Measurements from ENCODE around the gene MRNIP. TPM values are rescaled to one million over a fixed set of nuclear protein-coding genes. Genes with fewer than 3 reads are reported as not detected.

MRNIP gene
- total and polyA plus RNA-seq, 10 donors: 34.9 to 107 (median 49.4) TPM

DNA sequence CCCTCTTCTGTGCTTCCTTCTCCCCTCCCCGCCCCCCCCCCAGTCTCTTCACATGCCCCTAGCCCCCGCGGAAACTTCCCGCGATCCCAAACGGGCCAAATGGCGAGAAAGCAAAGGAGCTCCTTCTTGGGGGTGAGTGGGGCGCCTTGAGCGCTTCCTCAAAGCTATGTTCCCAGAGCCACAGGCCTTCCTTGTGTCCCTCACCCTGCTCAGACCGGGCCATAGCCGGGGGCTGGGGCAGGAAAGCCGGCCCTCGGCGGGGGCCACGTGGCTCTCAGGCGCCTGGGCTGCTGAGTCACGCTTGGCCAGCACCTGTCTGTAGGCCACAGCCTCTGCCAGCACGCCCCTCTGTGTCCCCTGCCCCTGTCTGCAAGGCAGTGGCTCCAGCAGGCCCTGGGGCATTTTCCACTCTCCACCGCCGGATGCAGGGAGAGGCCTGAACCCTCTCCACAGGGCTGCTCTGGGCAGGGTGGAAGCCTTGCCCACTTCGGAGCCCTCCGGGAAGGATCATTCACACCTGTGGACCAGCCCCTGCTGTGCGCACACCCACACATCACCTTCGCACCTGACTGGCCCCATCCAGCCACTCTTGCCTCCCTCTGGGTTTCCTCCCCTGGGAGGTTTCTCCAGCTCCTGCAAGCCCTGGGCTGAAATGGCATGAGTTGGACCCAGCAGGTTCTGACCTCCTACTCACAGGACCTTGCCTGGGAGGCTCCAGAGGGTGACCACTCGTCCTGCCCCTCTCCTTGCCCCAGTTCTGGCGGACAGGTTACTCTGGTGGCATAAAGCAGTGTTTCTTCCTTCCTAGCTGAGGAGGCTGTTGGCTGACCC lies 39.1 kb downstream of the MRNIP start:
- Histone ChIP-seq H3K27ac (peak overlapping the region; percentile 86 to 100 (median 100)), H3K27me3 (replicated peaks in 1 of 7) (peaks cover 0 to 12% (median 0%) of the 10 kb centered on the region in 7 donors), H3K9me3 (no peaks in the 10 kb centered on the region), H3K36me3 (peaks cover 0 to 30% (median 19%) of the 10 kb centered on the region in 6 donors), H3K4me1 (peaks cover 46 to 76% (median 71%) of the 10 kb centered on the region in 6 donors), H3K4me3 (peak overlapping the region in 7 of 8 donors; percentile 16 to 97 (median 95))
- TF ChIP-seq POLR2A (IDR thresholded peaks at IDR 0.05) (no peak), CTCF (IDR thresholded peaks at IDR 0.05 in 8 of 11, conservative IDR thresholded peaks at IDR 0.05 in 3 of 11) (no peak), POLR2AphosphoS5 (IDR thresholded peaks at IDR 0.05) (no peak)
- peak; percentile 93 for DNase-seq
- intact Hi-C loops (cut with DNase I; ENCODE audit: low total_unique reads): no loop called here
- 19 to 33% (median 27%) methylated on average over 9 to 26 of the region's 26 CpGs for WGBS, 5 donors

- WGBS, 5 donors: 2 to 6% (median 3%) methylated on average over 27 to 35 of the region's 35 CpGs
- Histone ChIP-seq H3K4me3 (peak overlapping the region; percentile 11 to 97 (median 94)), H3K27ac (peak overlapping the region; percentile 86 to 100 (median 100)), H3K9me3 (no peaks in the 10 kb centered on the region), H3K36me3 (peaks cover 0 to 30% (median 12%) of the 10 kb centered on the region in 6 donors), H3K4me1 (peaks cover 46 to 69% (median 64%) of the 10 kb centered on the region in 6 donors), H3K27me3 (replicated peaks in 1 of 7) (peaks cover 0 to 12% (median 0%) of the 10 kb centered on the region in 7 donors)
- no peak for TF ChIP-seq CTCF (IDR thresholded peaks at IDR 0.05 in 8 of 11, conservative IDR thresholded peaks at IDR 0.05 in 3 of 11)
- peak in 1 of 3 donors; percentile 12 for TF ChIP-seq POLR2A (IDR thresholded peaks at IDR 0.05)
- peak; percentile 90 to 93 (median 91) for TF ChIP-seq POLR2AphosphoS5 (IDR thresholded peaks at IDR 0.05)
- intact Hi-C loops (cut with DNase I; ENCODE audit: low total_unique reads): no loop called here
- peak; percentile 98 for DNase-seq
Measured at GRCh38 chr5:179818746-179819295, 39.8 kb downstream of the MRNIP start.

GRCh38 chr5:179817890-179818745 lies 40.5 kb downstream of the MRNIP start:
- peak; percentile 76 for DNase-seq
- H3K9me3 ChIP-seq: no peaks in the 10 kb centered on the region
- H3K36me3 ChIP-seq: peaks cover 0 to 28% (median 6%) of the 10 kb centered on the region in 6 donors
- 56 to 72% (median 63%) methylated on average over 11 to 14 of the region's 14 CpGs for WGBS, 5 donors
- H3K27ac ChIP-seq: peak overlapping the region; percentile 86 to 100 (median 100)
- H3K4me1 ChIP-seq: peaks cover 43 to 62% (median 58%) of the 10 kb centered on the region in 6 donors
- H3K27me3 ChIP-seq (replicated peaks in 1 of 7): peaks cover 0 to 12% (median 0%) of the 10 kb centered on the region in 7 donors
- intact Hi-C loops (cut with DNase I; ENCODE audit: low total_unique reads): no loop called here
- H3K4me3 ChIP-seq: peak overlapping the region in 7 of 8 donors; percentile 11 to 97 (median 95)
- TF ChIP-seq POLR2A (IDR thresholded peaks at IDR 0.05) (no peak), POLR2AphosphoS5 (IDR thresholded peaks at IDR 0.05) (no peak), CTCF (IDR thresholded peaks at IDR 0.05 in 8 of 11, conservative IDR thresholded peaks at IDR 0.05 in 3 of 11) (no peak)
